Vagina (tissue), 2 donors: ENCODE data around the gene TMTC2.

Source experiments
- CTCF ChIP-seq, 3 experiments: fragments of 450-650 bp in 2 of 3; fragments of 200-600 bp in 1 of 3; sonication (generic) in 1 of 3; IDR thresholded peaks; one replicate each; pipeline ENCODE4 v1.5.1; 2017 to 2019; ENCODE audit warnings: antibody characterized with exemption in 3 of 3, mild to moderate bottlenecking in 2 of 3, moderate library complexity in 2 of 3
- POLR2AphosphoS5 ChIP-seq, 2 donors: sonication (generic); formaldehyde crosslinking; IDR thresholded peaks; one replicate each; pipeline ENCODE4 v1.9.0; 2017; ENCODE audit warnings: antibody characterized with exemption in 2 of 2, mild to moderate bottlenecking in 2 of 2, low read depth in 1 of 2; ENCODE audit not compliant: insufficient read depth in 1 of 2

GRCh38 chr12:83132360-83132759 lies 445.7 kb downstream of the TMTC2 start:
- no peak for TF ChIP-seq CTCF (IDR thresholded peaks at IDR 0.05)
- TF ChIP-seq POLR2AphosphoS5 (IDR thresholded peaks at IDR 0.05; ENCODE audit: insufficient read depth in 1 of 2, low read depth in 1 of 2) = no peak
